ENCODE measurements around the gene MPND. TPM values are rescaled to one million over a fixed set of nuclear protein-coding genes. Genes with fewer than 3 reads are reported as not detected.
A peak's percentile ranks its signal among the peaks of the same experiment; 100 is the strongest.

The MPND gene
- total RNA-seq, 1 experiment from 2014 or later, result 24.3 TPM

GRCh38 chr19:4409123-4409933 lies 66.0 kb downstream of the MPND start:
- POLR2A ChIA-PET, result no interaction called here
- H3K9me3 ChIP-seq (ENCODE audit: control insufficient read depth in 1 of 2, insufficient read depth in 1 of 2, low read depth in 1 of 2, low read length in 2 of 2), result no peaks in the 10 kb centered on the region
- H4K20me1 ChIP-seq (ENCODE audit: insufficient read depth), result peaks cover 15% of the 10 kb centered on the region
- H3K27me3 ChIP-seq (ENCODE audit: insufficient read depth, low read length), result no peaks in the 10 kb centered on the region
- no peak overlapping the region for H3K9ac ChIP-seq (ENCODE audit: low read length)
- no peak overlapping the region for H2AFZ ChIP-seq (ENCODE audit: low read depth, low read length, poor library complexity, severe bottlenecking)
- no peak for TF ChIP-seq SIN3A (IDR thresholded peaks at IDR 0.05; ENCODE audit: low read depth)
- TF ChIP-seq CEBPB (IDR thresholded peaks at IDR 0.05; ENCODE audit: low read depth), result no peak
- TF ChIP-seq POLR2AphosphoS5 (IDR thresholded peaks at IDR 0.05; ENCODE audit: low read depth, low read length), result no peak
- CTCF ChIA-PET, result no interaction called here
- no peaks in the 10 kb centered on the region for H3K9me2 ChIP-seq (ENCODE audit: insufficient read depth)
- intact Hi-C loops (cut with micrococcal nuclease), result no loop called here
- peaks cover 11 to 50% of the 10 kb centered on the region in 2 experiments for H3K36me3 ChIP-seq (ENCODE audit: control insufficient read depth in 1 of 2, insufficient read depth in 2 of 2, low read length in 2 of 2)
- no peak for DNase-seq (ENCODE audit: low read depth, low spot score)
- H3K27ac ChIP-seq (ENCODE audit: low read depth, low read length), result no peak overlapping the region
- ATAC-seq, result no peak
- peaks cover 100% of the 10 kb centered on the region for H3K79me2 ChIP-seq (ENCODE audit: insufficient read depth, low read length)
- TSS peak; percentile 8 for BruUV-seq (replicated peaks)
- RAD21 ChIA-PET (ENCODE audit: low non-redundant PET in 1 of 2, low total read pairs in 2 of 2, uncharacterized antibody in 2 of 2, unreplicated experiment in 2 of 2), result no interaction called here
- H3K4me3 ChIP-seq (replicated peaks in 1 of 2; ENCODE audit: low read depth in 1 of 2, low read length in 2 of 2), result no peak overlapping the region
- peaks cover 0 to 16% of the 10 kb centered on the region in 2 experiments; a peak in 2 of 4 replicates for H3K4me1 ChIP-seq (ENCODE audit: control insufficient read depth in 1 of 2, insufficient read depth in 2 of 2, low read length in 2 of 2)
- no peak overlapping the region for H3K4me2 ChIP-seq (ENCODE audit: low read length)

Other genes with a start within 250 kb of the MPND start
- 186 TPM for gene MAP2K2, start 219.4 kb upstream of the MPND start, total RNA-seq (2021; ENCODE audit: unreplicated experiment)
- gene CREB3L3, start 189.9 kb upstream of the MPND start, total RNA-seq (2021; ENCODE audit: unreplicated experiment), result 0.25 TPM
- 36.3 TPM for gene SIRT6, start 161.0 kb upstream of the MPND start, total RNA-seq (2021; ENCODE audit: unreplicated experiment)
- 1.7 TPM for gene ANKRD24, start 160.9 kb upstream of the MPND start, total RNA-seq (2021; ENCODE audit: unreplicated experiment)
- gene EBI3, start 114.0 kb upstream of the MPND start, total RNA-seq (2021; ENCODE audit: unreplicated experiment), result 1.2 TPM
- gene YJU2, start 96.5 kb upstream of the MPND start, total RNA-seq (2021; ENCODE audit: unreplicated experiment), result 26.9 TPM
- gene SHD, start 64.3 kb upstream of the MPND start, total RNA-seq (2021; ENCODE audit: unreplicated experiment), result 2.0 TPM
- gene TMIGD2, start 41.2 kb upstream of the MPND start, total RNA-seq (2021; ENCODE audit: unreplicated experiment), result not detected
- 20.1 TPM for gene FSD1, start 39.0 kb upstream of the MPND start, total RNA-seq (2021; ENCODE audit: unreplicated experiment)
- gene STAP2, start 4.7 kb upstream of the MPND start, total RNA-seq (2021; ENCODE audit: unreplicated experiment), result 2.1 TPM
- 86.0 TPM for gene SH3GL1, start 57.0 kb downstream of the MPND start, total RNA-seq (2021; ENCODE audit: unreplicated experiment)
- gene CHAF1A, start 59.1 kb downstream of the MPND start, total RNA-seq (2021; ENCODE audit: unreplicated experiment), result 69.9 TPM
- 76.5 TPM for gene UBXN6, start 114.2 kb downstream of the MPND start, total RNA-seq (2021; ENCODE audit: unreplicated experiment)
- 75.2 TPM for gene HDGFL2, start 128.7 kb downstream of the MPND start, total RNA-seq (2021; ENCODE audit: unreplicated experiment)
- 2.3 TPM for gene PLIN4, start 174.9 kb downstream of the MPND start, total RNA-seq (2021; ENCODE audit: unreplicated experiment)
- 8.1 TPM for gene PLIN5, start 191.7 kb downstream of the MPND start, total RNA-seq (2021; ENCODE audit: unreplicated experiment)
- 1.3 TPM for gene LRG1, start 196.5 kb downstream of the MPND start, total RNA-seq (2021; ENCODE audit: unreplicated experiment)
- gene SEMA6B, start 216.1 kb downstream of the MPND start, total RNA-seq (2021; ENCODE audit: unreplicated experiment), result 58.4 TPM